ENCODE measurements around the gene C17orf114.

C17orf114 gene

GRCh38 chr17:4766201-4766600, 35.9 kb downstream of the C17orf114 start:
- no peaks in the 10 kb centered on the region for H3K36me3 ChIP-seq (ENCODE audit: control insufficient read depth in 2 of 2, insufficient read depth in 2 of 2, low read length in 2 of 2)
- H3K4me3 ChIP-seq (ENCODE audit: low read length in 2 of 2): no peak overlapping the region
- H3K27me3 ChIP-seq (ENCODE audit: control insufficient read depth in 1 of 2, insufficient read depth in 2 of 2, low read length in 2 of 2): no peaks in the 10 kb centered on the region
- no peak overlapping the region for H3K27ac ChIP-seq (ENCODE audit: low read length)
- no peak overlapping the region for H3K9ac ChIP-seq (ENCODE audit: low read length in 2 of 2)
- H3K4me1 ChIP-seq (ENCODE audit: control insufficient read depth, insufficient read depth, low read length): no peaks in the 10 kb centered on the region
- H3K9me3 ChIP-seq (ENCODE audit: control insufficient read depth in 2 of 2, low read length in 2 of 2): no peaks in the 10 kb centered on the region

- Histone ChIP-seq H3K27me3 (ENCODE audit: control insufficient read depth in 1 of 2, insufficient read depth in 2 of 2, low read length in 2 of 2) (peaks cover 0 to 5% of the 10 kb centered on the region in 2 donors), H3K9ac (ENCODE audit: low read length in 2 of 2) (no peak overlapping the region), H3K4me1 (ENCODE audit: control insufficient read depth, insufficient read depth, low read length) (no peaks in the 10 kb centered on the region), H3K27ac (ENCODE audit: low read length) (no peak overlapping the region), H3K9me3 (ENCODE audit: control insufficient read depth in 2 of 2, low read length in 2 of 2) (no peaks in the 10 kb centered on the region), H3K36me3 (ENCODE audit: control insufficient read depth in 2 of 2, insufficient read depth in 2 of 2, low read length in 2 of 2) (no peaks in the 10 kb centered on the region), H3K4me3 (ENCODE audit: low read length in 2 of 2) (no peak overlapping the region)
Measured at GRCh38 chr17:4764595-4764994, 37.5 kb downstream of the C17orf114 start.

- no peaks in the 10 kb centered on the region for H3K9me3 ChIP-seq (ENCODE audit: control insufficient read depth in 2 of 2, low read length in 2 of 2)
- H3K9ac ChIP-seq (ENCODE audit: low read length in 2 of 2): no peak overlapping the region
- H3K36me3 ChIP-seq (ENCODE audit: control insufficient read depth in 2 of 2, insufficient read depth in 2 of 2, low read length in 2 of 2): no peaks in the 10 kb centered on the region
- no peaks in the 10 kb centered on the region for H3K4me1 ChIP-seq (ENCODE audit: control insufficient read depth, insufficient read depth, low read length)
- no peak overlapping the region for H3K27ac ChIP-seq (ENCODE audit: low read length)
- peaks cover 5 to 10% of the 10 kb centered on the region in 2 donors for H3K27me3 ChIP-seq (ENCODE audit: control insufficient read depth in 1 of 2, insufficient read depth in 2 of 2, low read length in 2 of 2)
- no peak overlapping the region for H3K4me3 ChIP-seq (ENCODE audit: low read length in 2 of 2)
Measured at GRCh38 chr17:4759776-4760236, 42.3 kb downstream of the C17orf114 start.

- Histone ChIP-seq H3K9me3 (ENCODE audit: control insufficient read depth in 2 of 2, low read length in 2 of 2) (no peaks in the 10 kb centered on the region), H3K27ac (ENCODE audit: low read length) (no peak overlapping the region), H3K4me1 (ENCODE audit: control insufficient read depth, insufficient read depth, low read length) (no peaks in the 10 kb centered on the region), H3K27me3 (ENCODE audit: control insufficient read depth in 1 of 2, insufficient read depth in 2 of 2, low read length in 2 of 2) (peaks cover 16 to 19% of the 10 kb centered on the region in 2 donors), H3K4me3 (ENCODE audit: low read length in 2 of 2) (no peak overlapping the region), H3K36me3 (ENCODE audit: control insufficient read depth in 2 of 2, insufficient read depth in 2 of 2, low read length in 2 of 2) (no peaks in the 10 kb centered on the region), H3K9ac (ENCODE audit: low read length in 2 of 2) (no peak overlapping the region)
Measured at GRCh38 chr17:4753392-4753791, 48.7 kb downstream of the C17orf114 start.

- Histone ChIP-seq H3K27me3 (ENCODE audit: control insufficient read depth in 1 of 2, insufficient read depth in 2 of 2, low read length in 2 of 2) (peaks cover 16 to 18% of the 10 kb centered on the region in 2 donors), H3K9ac (ENCODE audit: low read length in 2 of 2) (no peak overlapping the region), H3K9me3 (ENCODE audit: control insufficient read depth in 2 of 2, low read length in 2 of 2) (no peaks in the 10 kb centered on the region), H3K4me3 (ENCODE audit: low read length in 2 of 2) (no peak overlapping the region), H3K27ac (ENCODE audit: low read length) (no peak overlapping the region), H3K36me3 (ENCODE audit: control insufficient read depth in 2 of 2, insufficient read depth in 2 of 2, low read length in 2 of 2) (no peaks in the 10 kb centered on the region), H3K4me1 (ENCODE audit: control insufficient read depth, insufficient read depth, low read length) (no peaks in the 10 kb centered on the region)
Measured at GRCh38 chr17:4751932-4752331, 50.2 kb downstream of the C17orf114 start.

All from stomach smooth muscle (tissue), 2 donors.